Psoas muscle (tissue), 8 donors: Measurements from ENCODE around the gene KCNK4. TPM values are rescaled to one million over a fixed set of nuclear protein-coding genes. Genes with fewer than 3 reads are reported as not detected.

Experiments used
- ATAC-seq, 4 donors: fragments of 200-7000 bp; cut with Tn5 transposase; one replicate each; pipeline ENCODE4 v1.9.1; 2020; ENCODE audit warnings: moderate library complexity in 3 of 4, mild to moderate bottlenecking in 2 of 4
- DNase-seq, 2 donors: peaks; one replicate each; pipeline ENCODE4 v3.0.0-alpha.2; 2020
- H3K27ac ChIP-seq: fragments of 200-600 bp; one replicate; pipeline ENCODE4 v1.8.0; 2022
- H3K27me3 ChIP-seq, 3 donors: fragments of 200-600 bp in 1 of 3; one replicate each; pipeline versions ENCODE4 v1.6.1 to v1.8.0; 2013 to 2022; ENCODE audit warnings: low read length in 2 of 3, mild to moderate bottlenecking in 2 of 3, moderate library complexity in 1 of 3; ENCODE audit not compliant: insufficient read depth in 3 of 3
- H3K36me3 ChIP-seq, 2 donors: fragments of 200-600 bp in 1 of 2; one replicate each; pipeline versions ENCODE4 v1.6.1 to v1.8.0; 2013 to 2022; ENCODE audit warnings: low read depth in 1 of 2, mild to moderate bottlenecking in 1 of 2, moderate library complexity in 1 of 2; ENCODE audit not compliant: insufficient read depth in 1 of 2
- H3K4me1 ChIP-seq: fragments of 200-600 bp; one replicate; pipeline ENCODE4 v1.8.0; 2022
- H3K4me3 ChIP-seq: fragments of 200-600 bp; one replicate; pipeline ENCODE4 v1.8.0; 2022; ENCODE audit warnings: mild to moderate bottlenecking
- H3K9me3 ChIP-seq: fragments of 200-600 bp; one replicate; pipeline ENCODE4 v1.8.0; 2022
- WGBS, 3 donors: extraction: QIAGEN DNeasy Blood & Tissue Kit; methylation state at CpG; one replicate each; pipeline versions ENCODE4 v1.1.6 to v1.1.7; 2013; 5-methylcytosine and 5-hydroxymethylcytosine counted together
- intact Hi-C, 2 donors: fragments of 100-400 bp; cut with DNase I; formaldehyde crosslinking; loops; one replicate each; pipeline versions ENCODE4 v1.11.0 to v1.14.2; 2022
- polyA plus RNA-seq, 3 donors: library from polyadenylated mRNA; stranded (reverse); fragments of 200-250 nt; gene quantifications; one replicate each; pipeline ENCODE4 v1.2.3, GENCODE V29; 2013
- total RNA-seq, 4 donors: library from RNA; stranded (reverse); fragmentation: NEBNext Ultra II Directional in 2 of 4; extraction: Animal tissue kit (Norgen Biotek cat#: 25700) in 2 of 4; gene quantifications; one replicate each; pipeline versions ENCODE4 v1.2.1 to v1.2.4, GENCODE V29; 2021 to 2023
- TF ChIP-seq, protein P1 (sequence below): fragments of 200-600 bp; IDR thresholded peaks from one replicate; pipeline ENCODE4 v1.8.0; 2022; ENCODE audit warnings: antibody characterized with exemption
- donor health status: healthy with polysubstance abuse.
- donor health status: DM: no; HTN: no; CAD: no; lungs with moderate emphysema.
- donor health status: Bipolar disorder and iron deficiency.
- donor health status: healthy.
- donor health status: DM: yes; HTN: yes; CAD: no.
- donor health status: DM: no; HTN: no; CAD: no.
- donor health status: DM: no; HTN: no; CAD: no.
- donor health status: DM: yes; HTN: yes; CAD: no.

KCNK4 gene
- total and polyA plus RNA-seq, 7 donors, result not detected

DNA sequence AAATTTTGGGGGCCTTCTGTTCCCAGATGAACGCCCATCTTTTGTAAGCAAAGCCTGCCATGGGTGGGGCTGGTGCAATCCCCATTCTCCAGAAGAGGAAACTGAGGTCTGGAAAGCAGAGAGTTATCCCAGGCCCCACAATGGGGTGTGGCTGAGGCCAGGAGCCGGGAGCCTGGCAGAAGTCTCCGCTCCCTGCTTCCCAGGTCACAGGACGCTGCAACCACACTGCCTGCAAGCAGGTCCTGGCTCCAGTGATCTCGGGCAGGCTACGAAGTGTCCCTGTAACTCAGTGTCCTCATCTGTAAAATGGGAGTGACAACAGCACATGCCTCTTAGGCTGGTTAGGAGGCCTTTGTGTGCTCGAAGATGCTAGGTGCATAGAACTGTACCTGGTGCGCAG lies 38.1 kb upstream of the KCNK4 start:
- H3K27me3 ChIP-seq, result no peaks in the 10 kb centered on the region
- peaks cover 32% of the 10 kb centered on the region for H3K4me1 ChIP-seq
- WGBS, 3 donors, result 72 to 73% (median 73%) methylated on average over 8 of the region's 8 CpGs
- peak in 1 of 2 donors; percentile 41 for DNase-seq
- peak overlapping the region; percentile 89 for H3K4me3 ChIP-seq
- H3K9me3 ChIP-seq, result no peaks in the 10 kb centered on the region
- no peak for ATAC-seq
- peak overlapping the region; percentile 6 for H3K27ac ChIP-seq
- H3K36me3 ChIP-seq, result peaks cover 0 to 36% of the 10 kb centered on the region in 2 donors
- intact Hi-C loops, result loop anchor here in 1 of 2 donors (2.0 to 5.0 kb wide), 2 partner anchors 16 to 49 kb away; partner anchors contain the start of gene CATSPERZ
- TF ChIP-seq, protein P1, sequence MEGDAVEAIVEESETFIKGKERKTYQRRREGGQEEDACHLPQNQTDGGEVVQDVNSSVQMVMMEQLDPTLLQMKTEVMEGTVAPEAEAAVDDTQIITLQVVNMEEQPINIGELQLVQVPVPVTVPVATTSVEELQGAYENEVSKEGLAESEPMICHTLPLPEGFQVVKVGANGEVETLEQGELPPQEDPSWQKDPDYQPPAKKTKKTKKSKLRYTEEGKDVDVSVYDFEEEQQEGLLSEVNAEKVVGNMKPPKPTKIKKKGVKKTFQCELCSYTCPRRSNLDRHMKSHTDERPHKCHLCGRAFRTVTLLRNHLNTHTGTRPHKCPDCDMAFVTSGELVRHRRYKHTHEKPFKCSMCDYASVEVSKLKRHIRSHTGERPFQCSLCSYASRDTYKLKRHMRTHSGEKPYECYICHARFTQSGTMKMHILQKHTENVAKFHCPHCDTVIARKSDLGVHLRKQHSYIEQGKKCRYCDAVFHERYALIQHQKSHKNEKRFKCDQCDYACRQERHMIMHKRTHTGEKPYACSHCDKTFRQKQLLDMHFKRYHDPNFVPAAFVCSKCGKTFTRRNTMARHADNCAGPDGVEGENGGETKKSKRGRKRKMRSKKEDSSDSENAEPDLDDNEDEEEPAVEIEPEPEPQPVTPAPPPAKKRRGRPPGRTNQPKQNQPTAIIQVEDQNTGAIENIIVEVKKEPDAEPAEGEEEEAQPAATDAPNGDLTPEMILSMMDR, result no peak

DNA sequence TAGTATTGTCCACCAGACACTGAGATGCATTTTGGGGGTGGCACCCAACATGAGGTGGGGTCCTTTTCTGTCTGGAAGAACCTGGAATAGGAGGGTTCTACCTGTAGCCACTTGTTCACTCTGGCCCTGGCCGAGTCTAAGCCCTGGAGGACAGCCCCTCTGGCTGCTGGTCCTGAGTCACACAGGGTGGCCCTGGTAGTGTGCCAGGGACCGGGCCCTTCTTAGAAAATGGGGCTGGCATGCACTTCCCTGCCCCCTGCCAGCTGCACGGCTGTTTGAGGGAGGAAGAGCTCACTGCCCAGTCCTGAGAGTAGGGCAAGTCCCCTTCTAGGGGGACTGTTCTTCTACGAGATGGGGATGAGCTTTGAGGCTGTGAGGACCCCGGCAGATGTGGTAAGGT lies 37.6 kb upstream of the KCNK4 start:
- intact Hi-C loops, result loop anchor here in 1 of 2 donors (2.0 to 5.0 kb wide), 2 partner anchors 15 to 49 kb away; partner anchors contain the start of gene CATSPERZ
- Histone ChIP-seq H3K9me3 (no peaks in the 10 kb centered on the region), H3K36me3 (peaks cover 0 to 41% of the 10 kb centered on the region in 2 donors), H3K27ac (peak overlapping the region; percentile 6), H3K4me3 (peak overlapping the region; percentile 89), H3K4me1 (peaks cover 29% of the 10 kb centered on the region), H3K27me3 (no peaks in the 10 kb centered on the region)
- DNase-seq (peak; percentile 58 to 83), ATAC-seq (peak; percentile 30 to 63 (median 38))
- TF ChIP-seq, protein P1, result no peak
- 22 to 45% (median 25%) methylated on average over 5 of the region's 5 CpGs for WGBS, 3 donors

DNA sequence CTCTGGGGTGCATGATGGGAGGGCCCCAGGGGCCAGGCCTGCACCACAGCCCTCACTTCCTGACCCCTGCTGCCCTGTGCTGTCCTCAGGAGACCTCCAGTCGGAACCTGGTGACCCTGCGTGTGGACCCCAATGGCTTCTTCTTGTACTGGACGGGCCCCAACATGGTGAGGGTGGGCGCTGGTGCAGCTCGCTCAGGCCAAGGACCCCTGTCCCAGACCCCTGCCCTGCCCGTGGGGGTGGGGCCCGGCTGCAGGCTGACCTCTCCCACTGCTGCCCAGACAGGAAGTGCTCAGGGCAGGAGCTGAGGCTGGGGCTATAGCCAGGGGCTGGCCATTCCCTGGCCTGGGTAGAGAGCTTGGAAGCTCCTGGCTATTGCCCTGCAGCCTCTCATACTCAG lies 36.8 kb upstream of the KCNK4 start:
- H3K4me3 ChIP-seq, result no peak overlapping the region
- H3K4me1 ChIP-seq, result peaks cover 29% of the 10 kb centered on the region
- peaks cover 0 to 49% of the 10 kb centered on the region in 2 donors for H3K36me3 ChIP-seq
- H3K27me3 ChIP-seq, result no peaks in the 10 kb centered on the region
- peak in 1 of 2 donors; percentile 53 for DNase-seq
- intact Hi-C loops, result loop anchor here in 1 of 2 donors (5.0 kb wide), 1 partner anchor 48 kb away; the partner anchor contains the start of gene CATSPERZ
- H3K27ac ChIP-seq, result no peak overlapping the region
- ATAC-seq, result no peak
- TF ChIP-seq, protein P1, result no peak
- WGBS, 3 donors, result 84 to 89% (median 86%) methylated on average over 6 to 7 of the region's 7 CpGs
- H3K9me3 ChIP-seq, result no peaks in the 10 kb centered on the region

DNA sequence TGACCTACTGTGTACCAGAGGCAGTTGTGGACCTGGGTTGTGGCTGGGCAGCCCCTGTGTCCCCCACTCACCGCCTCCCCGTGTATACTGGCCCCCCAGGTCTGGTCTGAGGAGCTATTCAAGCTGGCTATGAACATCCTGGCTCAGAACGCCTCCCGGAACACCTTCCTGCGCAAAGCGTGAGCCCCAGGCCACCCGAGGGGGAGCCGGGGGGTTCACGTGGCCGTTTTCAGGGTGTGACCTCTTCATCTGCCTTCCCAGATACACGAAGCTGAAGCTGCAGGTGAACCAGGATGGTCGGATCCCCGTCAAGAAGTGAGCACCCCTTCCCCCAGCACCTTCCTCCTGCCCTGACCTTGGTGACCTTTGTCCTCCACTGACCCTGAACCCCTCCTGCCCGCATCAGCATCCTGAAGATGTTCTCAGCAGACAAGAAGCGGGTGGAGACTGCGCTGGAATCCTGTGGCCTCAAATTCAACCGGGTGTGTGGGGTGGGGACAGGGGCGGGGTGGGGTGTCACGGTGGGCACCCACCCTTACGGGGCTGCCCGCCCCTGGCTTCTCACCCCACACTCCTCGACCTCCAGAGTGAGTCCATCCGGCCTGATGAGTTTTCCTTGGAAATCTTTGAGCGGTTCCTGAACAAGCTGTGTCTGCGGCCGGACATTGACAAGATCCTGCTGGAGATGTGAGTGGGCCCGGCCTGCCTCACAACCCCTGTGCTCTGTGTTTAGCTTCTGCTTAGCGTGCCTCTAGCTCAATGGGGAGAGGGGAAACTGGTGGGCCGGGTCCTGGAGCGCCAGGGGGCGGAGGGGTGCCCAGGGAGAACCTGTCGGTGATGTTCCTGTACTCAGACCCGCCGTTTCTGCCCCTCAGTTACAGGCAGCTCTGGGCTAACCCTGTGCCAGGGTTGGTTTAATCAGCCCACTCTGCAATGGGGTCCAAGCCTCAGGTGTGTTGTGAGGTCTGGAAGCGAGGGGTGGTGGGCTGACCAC lies 35.7 kb upstream of the KCNK4 start:
- H3K4me3 ChIP-seq, result no peak overlapping the region
- H3K27ac ChIP-seq, result no peak overlapping the region
- no peaks in the 10 kb centered on the region for H3K27me3 ChIP-seq
- DNase-seq, result no peak
- H3K36me3 ChIP-seq, result peaks cover 0 to 57% of the 10 kb centered on the region in 2 donors
- ATAC-seq, result no peak
- 90 to 93% (median 92%) methylated on average over 35 of the region's 35 CpGs for WGBS, 3 donors
- H3K4me1 ChIP-seq, result peaks cover 29% of the 10 kb centered on the region
- intact Hi-C loops, result no loop called here
- no peaks in the 10 kb centered on the region for H3K9me3 ChIP-seq
- TF ChIP-seq, protein P1, result no peak
